Left ventricle myocardium inferior (tissue), 1 donor: ENCODE data around the gene GRIN2C. TPM values are rescaled to one million over a fixed set of nuclear protein-coding genes. Genes with fewer than 3 reads are reported as not detected.
A peak's percentile ranks its signal among the peaks of the same experiment; 100 is the strongest.

Experiments used
- DNase-seq: peaks from one replicate; pipeline ENCODE4 v3.0.0-alpha.2; 2020
- H3K27ac ChIP-seq: fragments of 200-600 bp; replicated peaks from 2 replicates; pipeline ENCODE4 v1.8.0; 2021
- H3K27me3 ChIP-seq: fragments of 200-600 bp; 2 replicates; pipeline ENCODE4 v1.8.0; 2021; ENCODE audit warnings: low read depth
- H3K36me3 ChIP-seq: fragments of 200-600 bp; 2 replicates; pipeline ENCODE4 v1.8.0; 2021
- H3K4me1 ChIP-seq: fragments of 200-600 bp; 2 replicates; pipeline ENCODE4 v1.8.0; 2021
- H3K4me3 ChIP-seq: fragments of 200-600 bp; 2 replicates; pipeline ENCODE4 v1.8.0; 2021; ENCODE audit warnings: mild to moderate bottlenecking, moderate library complexity
- H3K9me3 ChIP-seq: fragments of 200-600 bp; replicated peaks from 2 replicates; pipeline ENCODE4 v1.8.0; 2021
- intact Hi-C: fragments of 100-400 bp; cut with micrococcal nuclease; formaldehyde crosslinking; loops from one replicate; pipeline ENCODE4 v1.11.0; 2022
- total RNA-seq: library from RNA; stranded (reverse); fragmentation: NEBNext Ultra II Directional; extraction: Animal tissue kit (Norgen Biotek cat#: 25700); gene quantifications from one replicate; pipeline ENCODE4 v1.2.1, GENCODE V29; 2021
- TF ChIP-seq, protein P1 (sequence below): fragments of 200-600 bp; IDR thresholded peaks from 2 replicates; pipeline ENCODE4 v1.8.0; 2021; ENCODE audit warnings: antibody characterized with exemption, mild to moderate bottlenecking, borderline replicate concordance
- donor health status: DM: no; HTN: yes; CAD: no; lungs with severe emphysema.

Gene GRIN2C
- total RNA-seq, 1 donor from 2014 or later: 0.52 TPM

DNA sequence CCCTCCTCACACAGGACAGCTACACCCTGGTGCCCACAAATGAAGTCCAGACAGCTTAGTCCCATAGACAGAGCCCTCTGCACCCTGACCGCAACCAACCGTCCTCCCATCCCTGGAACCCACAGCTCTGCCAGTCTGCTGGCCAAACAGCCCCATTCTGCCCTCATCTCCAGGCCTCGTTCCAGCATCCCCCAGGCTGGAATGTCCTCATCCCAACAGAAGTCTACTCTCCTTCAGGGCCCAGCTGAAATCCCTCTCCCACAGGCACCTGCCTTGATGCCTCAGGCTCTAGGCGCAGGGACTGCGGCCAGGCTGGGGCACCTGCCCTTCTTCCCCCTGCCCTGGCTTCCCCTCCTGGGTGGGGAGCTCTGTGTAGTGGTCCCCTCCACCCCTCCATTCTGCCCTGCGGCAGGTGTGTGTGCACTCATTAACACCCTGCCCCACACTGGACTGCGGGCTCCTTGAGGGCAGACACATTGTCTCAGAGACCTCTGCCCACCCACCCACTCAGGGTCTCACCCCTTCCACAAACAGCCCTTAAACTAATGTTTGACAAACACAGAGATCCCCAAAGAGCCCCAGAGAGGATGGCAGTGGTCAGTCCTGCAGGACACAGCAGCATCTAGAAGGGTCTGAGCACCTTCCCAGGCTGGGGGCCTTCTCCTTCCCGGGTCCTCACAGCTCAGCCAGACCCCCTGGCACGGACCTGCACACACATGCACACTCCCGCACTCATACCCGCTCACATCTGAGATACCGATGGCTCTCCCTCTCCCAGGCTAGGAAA, 820 bp downstream of the GRIN2C start:
- Histone ChIP-seq H3K4me3 (peak overlapping the region; percentile 60), H3K36me3 (no peaks in the 10 kb centered on the region), H3K4me1 (peaks cover 35% of the 10 kb centered on the region), H3K9me3 (no peaks in the 10 kb centered on the region), H3K27ac (no peak overlapping the region), H3K27me3 (peaks cover 79% of the 10 kb centered on the region)
- no peak for DNase-seq
- TF ChIP-seq, protein P1, sequence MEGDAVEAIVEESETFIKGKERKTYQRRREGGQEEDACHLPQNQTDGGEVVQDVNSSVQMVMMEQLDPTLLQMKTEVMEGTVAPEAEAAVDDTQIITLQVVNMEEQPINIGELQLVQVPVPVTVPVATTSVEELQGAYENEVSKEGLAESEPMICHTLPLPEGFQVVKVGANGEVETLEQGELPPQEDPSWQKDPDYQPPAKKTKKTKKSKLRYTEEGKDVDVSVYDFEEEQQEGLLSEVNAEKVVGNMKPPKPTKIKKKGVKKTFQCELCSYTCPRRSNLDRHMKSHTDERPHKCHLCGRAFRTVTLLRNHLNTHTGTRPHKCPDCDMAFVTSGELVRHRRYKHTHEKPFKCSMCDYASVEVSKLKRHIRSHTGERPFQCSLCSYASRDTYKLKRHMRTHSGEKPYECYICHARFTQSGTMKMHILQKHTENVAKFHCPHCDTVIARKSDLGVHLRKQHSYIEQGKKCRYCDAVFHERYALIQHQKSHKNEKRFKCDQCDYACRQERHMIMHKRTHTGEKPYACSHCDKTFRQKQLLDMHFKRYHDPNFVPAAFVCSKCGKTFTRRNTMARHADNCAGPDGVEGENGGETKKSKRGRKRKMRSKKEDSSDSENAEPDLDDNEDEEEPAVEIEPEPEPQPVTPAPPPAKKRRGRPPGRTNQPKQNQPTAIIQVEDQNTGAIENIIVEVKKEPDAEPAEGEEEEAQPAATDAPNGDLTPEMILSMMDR: no peak
- intact Hi-C loops: no loop called here

DNA sequence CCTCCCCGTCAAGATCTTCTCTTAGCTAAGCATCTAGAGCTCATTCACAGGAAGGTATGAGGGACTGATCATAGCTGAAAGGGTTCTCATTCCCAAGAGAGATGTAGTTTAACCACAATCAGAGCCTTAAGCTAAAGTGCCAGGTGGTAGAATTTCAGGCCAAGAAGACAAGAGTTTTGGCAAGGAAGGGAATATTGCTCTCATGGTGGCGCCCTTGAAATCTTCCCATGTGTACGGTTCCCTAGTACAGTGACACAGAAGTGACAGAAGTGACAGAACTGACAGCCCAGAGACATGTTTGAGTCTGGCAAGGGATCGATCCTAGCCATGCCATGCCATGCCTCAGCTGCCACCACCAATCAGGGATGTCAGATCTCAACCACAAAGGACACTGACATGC, 2.5 kb downstream of the GRIN2C start:
- TF ChIP-seq, protein P1: no peak
- H3K4me3 ChIP-seq: no peak overlapping the region
- H3K27ac ChIP-seq: no peak overlapping the region
- H3K9me3 ChIP-seq: no peaks in the 10 kb centered on the region
- no peaks in the 10 kb centered on the region for H3K36me3 ChIP-seq
- H3K4me1 ChIP-seq: peaks cover 39% of the 10 kb centered on the region
- peaks cover 96% of the 10 kb centered on the region for H3K27me3 ChIP-seq
- intact Hi-C loops: no loop called here
- DNase-seq: no peak

DNA sequence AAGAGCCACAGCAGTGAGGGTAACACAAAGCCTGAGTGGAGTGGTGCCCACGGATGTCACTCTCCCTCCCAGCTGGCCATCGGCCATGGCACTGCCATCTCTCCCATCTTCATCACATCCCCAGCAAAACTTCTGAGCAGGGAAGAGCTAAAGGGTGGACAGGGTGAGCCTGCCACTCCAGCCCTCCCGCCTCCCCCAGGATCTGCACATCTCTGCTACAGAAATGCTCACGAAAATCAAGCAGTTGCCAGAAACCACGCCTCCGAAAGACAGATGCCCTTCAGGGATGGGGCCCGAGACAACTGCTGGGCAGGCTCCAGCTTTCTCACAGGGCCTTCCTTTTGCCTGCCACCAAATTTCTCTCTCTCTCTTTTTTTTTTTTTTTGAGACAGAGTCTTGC, 3.6 kb downstream of the GRIN2C start:
- Histone ChIP-seq H3K9me3 (no peaks in the 10 kb centered on the region), H3K27me3 (peaks cover 98% of the 10 kb centered on the region), H3K4me1 (peaks cover 33% of the 10 kb centered on the region), H3K27ac (no peak overlapping the region), H3K36me3 (no peaks in the 10 kb centered on the region), H3K4me3 (no peak overlapping the region)
- no peak for DNase-seq
- TF ChIP-seq, protein P1: no peak
- intact Hi-C loops: no loop called here

DNA sequence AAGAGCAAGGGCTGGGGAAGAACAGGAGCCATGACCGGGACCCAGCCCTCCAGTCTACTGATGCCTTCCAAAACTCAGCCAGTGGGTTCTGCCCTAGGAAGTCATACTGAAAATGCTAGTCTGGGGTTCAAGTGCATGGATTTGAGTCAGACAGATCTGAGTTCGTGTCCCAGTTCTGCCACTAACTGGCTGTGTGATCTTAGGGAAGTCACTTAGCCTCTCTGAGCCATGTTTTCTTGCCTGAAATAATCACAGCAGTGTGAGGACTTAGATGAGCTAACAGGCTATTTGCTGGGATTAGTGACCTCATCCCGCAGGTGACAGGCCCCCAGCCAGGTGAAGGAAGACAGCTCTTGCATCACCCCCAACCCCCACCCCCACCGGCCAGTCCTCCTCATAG, 4.4 kb downstream of the GRIN2C start:
- H3K36me3 ChIP-seq: no peaks in the 10 kb centered on the region
- no peak for DNase-seq
- H3K4me3 ChIP-seq: no peak overlapping the region
- TF ChIP-seq, protein P1: no peak
- H3K27ac ChIP-seq: no peak overlapping the region
- intact Hi-C loops: no loop called here
- no peaks in the 10 kb centered on the region for H3K9me3 ChIP-seq
- H3K4me1 ChIP-seq: peaks cover 25% of the 10 kb centered on the region
- peaks cover 98% of the 10 kb centered on the region for H3K27me3 ChIP-seq

DNA sequence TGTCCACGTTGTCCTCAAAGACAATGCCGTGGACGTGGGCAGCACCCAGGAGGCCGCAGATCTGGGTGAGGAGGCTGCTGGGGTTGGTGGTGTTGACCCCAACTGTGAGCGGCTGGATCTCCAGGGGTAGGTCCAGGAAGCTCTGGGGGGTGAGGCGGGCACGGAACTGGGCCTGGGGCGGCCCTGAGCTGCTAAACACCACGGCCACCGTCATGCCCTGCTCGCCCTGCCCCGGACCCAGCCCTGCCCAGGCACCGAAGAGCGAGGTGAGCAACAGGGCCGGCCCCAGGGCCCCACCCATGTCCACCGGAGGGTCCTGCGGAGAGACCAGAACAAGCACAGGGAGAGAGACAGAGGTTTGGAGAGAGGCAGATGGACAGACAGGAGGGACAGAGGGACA, 4.9 kb downstream of the GRIN2C start:
- no peak overlapping the region for H3K4me3 ChIP-seq
- H3K36me3 ChIP-seq: no peaks in the 10 kb centered on the region
- peaks cover 98% of the 10 kb centered on the region for H3K27me3 ChIP-seq
- intact Hi-C loops: no loop called here
- TF ChIP-seq, protein P1: no peak
- H3K9me3 ChIP-seq: no peaks in the 10 kb centered on the region
- peaks cover 20% of the 10 kb centered on the region for H3K4me1 ChIP-seq
- no peak overlapping the region for H3K27ac ChIP-seq
- DNase-seq: no peak
